K562 (cell line): ENCODE measurements around the gene SLC16A2. TPM values are rescaled to one million over a fixed set of nuclear protein-coding genes. Genes with fewer than 3 reads are reported as not detected.

Experiments used
- ATAC-seq: fragments of 200-7000 bp; cut with Tn5 transposase; 3 replicates; pipeline ENCODE4 v1.9.1; 2020; ENCODE audit warnings: moderate library complexity
- BruUV-seq: library from RNA; stranded (reverse); fragments of 400-500 nt; replicated peaks from 2 replicates; lab custom pipeline; 2021; lab: Mats Ljungman, UMichigan
- CTCF ChIA-PET: fragments of 300-600 bp; formaldehyde crosslinking; extraction: SDS; loops from one replicate; lab custom pipeline; 2021; ENCODE audit warnings: low intra/inter-chr PET ratio; lab: Yijun Ruan, JAX
- POLR2A ChIA-PET: fragments of 300-600, 350-650 bp; sonication (Branson Sonifier 250); formaldehyde crosslinking; extraction: SDS; loops from one replicate; lab custom pipeline; 2021; ENCODE audit warnings: antibody characterized with exemption, inconsistent platforms; lab: Yijun Ruan, JAX
- DNase-seq, 4 experiments: peaks; one replicate each; pipeline versions ENCODE4 v3.0.0 to v3.0.0-alpha.2; 2011 to 2018; ENCODE audit warnings: low spot score in 3 of 4, mixed read lengths in 3 of 4; ENCODE audit errors: extremely low read depth in 1 of 4
- FAIRE-seq: peaks from 2 replicates; lab custom pipeline; 2011; peaks lifted over from hg19 to GRCh38; lab: Jason Lieb, UNC
- H2AFZ ChIP-seq: 2 replicates; pipeline ENCODE4 v1.6.0; 2011; ENCODE audit warnings: low read depth, low read length, control low read depth, inconsistent platforms
- H3K27ac ChIP-seq: fragments of 200-600 bp; 3 replicates; pipeline ENCODE4 v1.8.0; 2011; ENCODE audit warnings: low read depth, mild to moderate bottlenecking, control low read depth, inconsistent platforms, low read length, moderate library complexity, mixed read lengths; ENCODE audit errors: extremely low read depth
- H3K27me3 ChIP-seq, 2 experiments: fragments of 300-600 bp in 1 of 2; 2 replicates in 1 of 2; 3 replicates in 1 of 2; pipeline versions ENCODE4 v1.6.0 to v1.8.0; 2011; ENCODE audit warnings: inconsistent platforms in 2 of 2, low read length in 2 of 2, mild to moderate bottlenecking in 1 of 2, mixed read lengths in 1 of 2, moderate library complexity in 1 of 2; ENCODE audit not compliant: control insufficient read depth in 2 of 2, insufficient read depth in 2 of 2
- H3K36me3 ChIP-seq: fragments of 300-600 bp; 3 replicates; pipeline ENCODE4 v1.8.0; 2011; ENCODE audit warnings: mild to moderate bottlenecking, low read length, inconsistent platforms; ENCODE audit not compliant: control insufficient read depth, insufficient read depth
- H3K4me1 ChIP-seq, 2 experiments: fragments of 200-600 bp in 1 of 2; replicated peaks in 1 of 2; 2 replicates in 1 of 2; 3 replicates in 1 of 2; pipeline versions ENCODE4 v1.5.1 to v1.8.0; 2011; ENCODE audit warnings: inconsistent platforms in 2 of 2, low read length in 2 of 2, mild to moderate bottlenecking in 1 of 2, mixed read lengths in 1 of 2, moderate library complexity in 1 of 2; ENCODE audit not compliant: control insufficient read depth in 2 of 2, insufficient read depth in 2 of 2
- H3K4me2 ChIP-seq: 2 replicates; pipeline ENCODE4 v1.6.1; 2011; ENCODE audit warnings: low read length, control low read depth, inconsistent platforms, mixed read lengths; ENCODE audit not compliant: insufficient read depth
- H3K4me3 ChIP-seq: fragments of 200-600 bp; sonication (generic), shearing (Covaris generic); 2 replicates; pipeline ENCODE4 v1.5.1; 2016; ENCODE audit warnings: control low read depth, inconsistent platforms
- H3K79me2 ChIP-seq: fragments of 200-600 bp; 3 replicates; pipeline ENCODE4 v1.8.0; 2011; ENCODE audit warnings: low read length, inconsistent platforms; ENCODE audit not compliant: control insufficient read depth, insufficient read depth
- H3K9ac ChIP-seq, 2 experiments: 2 replicates each; pipeline versions ENCODE4 v1.6.0 to v1.6.1; 2011; ENCODE audit warnings: low read depth in 2 of 2, low read length in 2 of 2, control low read depth in 1 of 2, inconsistent platforms in 1 of 2, mild to moderate bottlenecking in 1 of 2, mixed read lengths in 1 of 2; ENCODE audit not compliant: insufficient read depth in 1 of 2
- H3K9me1 ChIP-seq: one replicate; pipeline ENCODE4 v1.6.0; 2011; ENCODE audit warnings: inconsistent platforms, mild to moderate bottlenecking, low read length, moderate library complexity; ENCODE audit not compliant: control insufficient read depth, insufficient read depth
- H3K9me3 ChIP-seq: replicated peaks from 2 replicates; pipeline ENCODE4 v1.5.1; 2011; ENCODE audit warnings: low read depth, low read length, inconsistent platforms; ENCODE audit not compliant: control insufficient read depth, insufficient read depth
- H4K20me1 ChIP-seq: replicated peaks from 2 replicates; pipeline ENCODE4 v1.6.1; 2011; ENCODE audit warnings: low read length, inconsistent platforms, mixed read lengths; ENCODE audit not compliant: control insufficient read depth, insufficient read depth
- ERF ChIP-seq: fragments of 450-650 bp; formaldehyde crosslinking; IDR thresholded peaks from 2 replicates; pipeline ENCODE4 v1.4.0; 2020; ENCODE audit warnings: mild to moderate bottlenecking, mixed read lengths
- HDAC8 ChIP-seq: fragments of 450-650 bp; IDR thresholded peaks from 2 replicates; pipeline ENCODE4 v1.6.1; 2016; ENCODE audit warnings: mild to moderate bottlenecking, missing genetic modification characterization, moderate library complexity, missing compliant biosample characterization
- IFI16 ChIP-seq: fragments of 250-450 bp; sonication (Bioruptor Pico); IDR thresholded peaks from 2 replicates; pipeline ENCODE4 v2.1.2; 2022; ENCODE audit warnings: mild to moderate bottlenecking, inconsistent platforms
- PBX2 ChIP-seq, 2 experiments: IDR thresholded peaks in 1 of 2; conservative IDR thresholded peaks in 1 of 2; 2 replicates each; pipeline ENCODE4 v1.6.1; 2016; ENCODE audit warnings: low read depth in 2 of 2, mild to moderate bottlenecking in 1 of 2, missing compliant biosample characterization in 1 of 2, missing genetic modification characterization in 1 of 2, moderate library complexity in 1 of 2
- RERE ChIP-seq: sonication (generic); formaldehyde crosslinking; IDR thresholded peaks from 2 replicates; pipeline ENCODE4 v1.8.0; 2023; ENCODE audit warnings: missing genetic modification reagents, mild to moderate bottlenecking, borderline replicate concordance
- SMAD3 ChIP-seq: fragments of 450-650 bp; formaldehyde crosslinking; conservative IDR thresholded peaks from 2 replicates; pipeline ENCODE4 v1.4.0; 2020; ENCODE audit warnings: mild to moderate bottlenecking
- SRSF1 ChIP-seq: fragments of 200-400 bp; formaldehyde crosslinking; IDR thresholded peaks from 2 replicates; pipeline ENCODE4 v1.6.1; 2017; ENCODE audit warnings: mild to moderate bottlenecking, low read depth, low read length, moderate library complexity
- THRAP3 ChIP-seq: fragments of 450-650 bp; IDR thresholded peaks from 2 replicates; pipeline ENCODE4 v1.6.1; 2016; ENCODE audit warnings: mild to moderate bottlenecking, inconsistent platforms, borderline replicate concordance
- ZBTB12 ChIP-seq: fragments of 250-450 bp; sonication (Bioruptor Pico); IDR thresholded peaks from 2 replicates; pipeline ENCODE4 v1.4.0; 2020
- ZNF24 ChIP-seq: fragments of 450-650 bp; IDR thresholded peaks from 2 replicates; pipeline ENCODE4 v1.6.1; 2016
- ZNF75A ChIP-seq: fragments of 450-650 bp; formaldehyde crosslinking; IDR thresholded peaks from 2 replicates; pipeline ENCODE4 v1.4.0; 2020; ENCODE audit warnings: mild to moderate bottlenecking
- WGBS: fragments of 100-300 bp; shearing (Covaris generic); methylation state at CpG from one replicate; pipeline ENCODE4 v1.1.6; 2016; ENCODE audit warnings: low coverage, mixed read lengths; ENCODE audit not compliant: insufficient coverage; ENCODE audit errors: missing lambda C conversion rate; 5-methylcytosine and 5-hydroxymethylcytosine counted together
- in situ Hi-C: fragments of 300-500 bp; cut with MboI; formaldehyde crosslinking; loops from 4 replicates; pipeline ENCODE4 v1.15.0; 2018; ENCODE audit warnings: inconsistent platforms, mixed read lengths
- intact Hi-C: fragments of 100-400 bp; cut with micrococcal nuclease; formaldehyde crosslinking; loops from 2 replicates; pipeline ENCODE4 v1.14.2; 2022
- polyA plus RNA-seq, 8 experiments: library from polyadenylated mRNA; depleted of rRNA in 4 of 8; stranded (reverse) in 5 of 8; unstranded in 3 of 8; fragments of >200 nt; fragmentation: Nextera tagmentation in 2 of 8; fragmentation: Illumina TruSeq in 1 of 8; extraction: Ambion mirVana in 2 of 8; extraction: Trizol in 1 of 8; gene quantifications; 2 replicates each; pipeline versions ENCODE4 v1.2.1 to v1.2.3, GENCODE V29; 2011 to 2014; ENCODE audit warnings: inconsistent platforms in 1 of 8, missing spikeins in 1 of 8
- total RNA-seq, 7 experiments: library from RNA; depleted of rRNA in 6 of 7; stranded (reverse); fragments of >200 nt in 6 of 7; fragmentation: Illumina TruSeq in 2 of 7; extraction: Trizol in 2 of 7; gene quantifications; 2 replicates each; pipeline versions ENCODE4 v1.2.1 to v1.2.3, GENCODE V29; 2011 to 2021; ENCODE audit warnings: low replicate concordance in 1 of 7

The SLC16A2 gene
- total and polyA plus RNA-seq, 9 of the 15 experiments (the other 6 are each of a cell fraction or from before 2014, with no cell fraction given), result 0.07 TPM; not detected in 8

- no peak for TF ChIP-seq RERE (CRISPR knock-in tag)
- TF ChIP-seq IFI16 (CRISPR knock-in tag), result no peak
- no peak for TF ChIP-seq ERF (CRISPR knock-in tag)
- TF ChIP-seq SMAD3, result no peak
- no peak for TF ChIP-seq ZNF24
Measured at GRCh38 chrX:74461384-74461783, 40.1 kb downstream of the SLC16A2 start (continued).

GRCh38 chrX:74464722-74465121 lies 43.4 kb downstream of the SLC16A2 start:
- no peak overlapping the region for H3K4me2 ChIP-seq
- FAIRE-seq, result no peak
- BruUV-seq, result no TSS peak

More at GRCh38 chrX:74464722-74465121, 43.4 kb downstream of the SLC16A2 start:
- ATAC-seq, result no peak
- H3K79me2 ChIP-seq, result no peaks in the 10 kb centered on the region
- H3K27me3 ChIP-seq, result no peaks in the 10 kb centered on the region
- no peaks in the 10 kb centered on the region for H3K9me3 ChIP-seq
- no peaks in the 10 kb centered on the region for H3K9me1 ChIP-seq
- ChIA-PET POLR2A (no interaction called here), CTCF (no interaction called here)
- no peak overlapping the region for H3K9ac ChIP-seq
- no peak for TF ChIP-seq ZBTB12
- TF ChIP-seq THRAP3, result no peak
- no peak for TF ChIP-seq ZNF75A
- TF ChIP-seq HDAC8, result no peak
- no peak for TF ChIP-seq SRSF1
- no peak for TF ChIP-seq PBX2 (CRISPR knock-in tag; IDR thresholded peaks at IDR 0.05; ENCODE audit: low read depth)
- no peak for TF ChIP-seq PBX2 (tag; conservative IDR thresholded peaks at IDR 0.05; ENCODE audit: low read depth)
- H2AFZ ChIP-seq, result no peak overlapping the region
- H3K27ac ChIP-seq, result no peak overlapping the region
- intact Hi-C loops (no loop called here), in situ Hi-C loops (no loop called here)
- H4K20me1 ChIP-seq, result no peaks in the 10 kb centered on the region
- H3K4me1 ChIP-seq, result no peaks in the 10 kb centered on the region
- H3K36me3 ChIP-seq, result no peaks in the 10 kb centered on the region
- no peak overlapping the region for H3K4me3 ChIP-seq
- DNase-seq, result no peak
- WGBS, result 0% methylated on average over 1 of the region's 1 CpG
